H1 (cell line): Measurements from ENCODE around the gene KLF6.

Experiments used
- EZH2 ChIP-seq: fragments of 200-600 bp; sonication (generic); IDR thresholded peaks from 2 replicates; pipeline ENCODE4 v1.7.1; 2012; ENCODE audit warnings: low read depth, mild to moderate bottlenecking, moderate library complexity, low read length, inconsistent platforms; ENCODE audit not compliant: severe bottlenecking
- POLR2A ChIP-seq, 2 experiments: IDR thresholded peaks; 1 replicate in 1 of 2; 2 replicates in 1 of 2; pipeline ENCODE4 v1.6.1; 2011; ENCODE audit warnings: low read depth in 2 of 2, low read length in 2 of 2, mild to moderate bottlenecking in 2 of 2; ENCODE audit errors: control extremely low read depth in 1 of 2
- SUZ12 ChIP-seq: fragments of 200-600 bp; sonication (generic); IDR thresholded peaks from 2 replicates; pipeline ENCODE4 v1.6.1; 2012; ENCODE audit warnings: mild to moderate bottlenecking, inconsistent platforms, low read length, moderate library complexity, mixed read lengths
- TCF12 ChIP-seq: IDR thresholded peaks from 2 replicates; pipeline ENCODE4 v1.6.1; 2011; ENCODE audit warnings: low read depth, mild to moderate bottlenecking, low read length
- YY1 ChIP-seq: IDR thresholded peaks from 2 replicates; pipeline ENCODE4 v1.6.1; 2011; ENCODE audit warnings: low read depth, mild to moderate bottlenecking, low read length
- ZNF274 ChIP-seq: IDR thresholded peaks from 2 replicates; pipeline ENCODE4 v1.7.0; 2012; ENCODE audit warnings: low read length, borderline replicate concordance; ENCODE audit errors: extremely low read depth
- TF ChIP-seq, protein P1 (sequence below): IDR thresholded peaks from 2 replicates; pipeline ENCODE4 v1.6.1; 2012; ENCODE audit warnings: low read length, inconsistent platforms

GRCh38 chr10:3763035-3763456 lies 22.0 kb downstream of the KLF6 start:
- TF ChIP-seq, protein P1, sequence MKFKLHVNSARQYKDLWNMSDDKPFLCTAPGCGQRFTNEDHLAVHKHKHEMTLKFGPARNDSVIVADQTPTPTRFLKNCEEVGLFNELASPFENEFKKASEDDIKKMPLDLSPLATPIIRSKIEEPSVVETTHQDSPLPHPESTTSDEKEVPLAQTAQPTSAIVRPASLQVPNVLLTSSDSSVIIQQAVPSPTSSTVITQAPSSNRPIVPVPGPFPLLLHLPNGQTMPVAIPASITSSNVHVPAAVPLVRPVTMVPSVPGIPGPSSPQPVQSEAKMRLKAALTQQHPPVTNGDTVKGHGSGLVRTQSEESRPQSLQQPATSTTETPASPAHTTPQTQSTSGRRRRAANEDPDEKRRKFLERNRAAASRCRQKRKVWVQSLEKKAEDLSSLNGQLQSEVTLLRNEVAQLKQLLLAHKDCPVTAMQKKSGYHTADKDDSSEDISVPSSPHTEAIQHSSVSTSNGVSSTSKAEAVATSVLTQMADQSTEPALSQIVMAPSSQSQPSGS = no peak
- TF ChIP-seq YY1 = no peak
- no peak for TF ChIP-seq TCF12
- TF ChIP-seq ZNF274 = no peak
- no peak for TF ChIP-seq EZH2
- TF ChIP-seq POLR2A (IDR thresholded peaks at IDR 0.05; ENCODE audit: control extremely low read depth in 1 of 2, low read depth in 2 of 2, low read length in 2 of 2) = no peak
- TF ChIP-seq SUZ12 = no peak
